Testis (tissue), 2 donors: ENCODE data around the gene ATP12A.

Experiments used
- POLR2A ChIP-seq: fragments of 450-650 bp; IDR thresholded peaks from one replicate; pipeline ENCODE4 v1.6.1; 2017; ENCODE audit warnings: antibody characterized with exemption, mild to moderate bottlenecking, moderate library complexity
- TF ChIP-seq, protein P1 (sequence below), 3 experiments: fragments of 450-650 bp in 2 of 3; fragments of 200-600 bp in 1 of 3; sonication (generic) in 1 of 3; IDR thresholded peaks; one replicate each; pipeline ENCODE4 v1.5.1; 2016 to 2019; ENCODE audit warnings: antibody characterized with exemption in 3 of 3, mild to moderate bottlenecking in 2 of 3, moderate library complexity in 1 of 3

DNA sequence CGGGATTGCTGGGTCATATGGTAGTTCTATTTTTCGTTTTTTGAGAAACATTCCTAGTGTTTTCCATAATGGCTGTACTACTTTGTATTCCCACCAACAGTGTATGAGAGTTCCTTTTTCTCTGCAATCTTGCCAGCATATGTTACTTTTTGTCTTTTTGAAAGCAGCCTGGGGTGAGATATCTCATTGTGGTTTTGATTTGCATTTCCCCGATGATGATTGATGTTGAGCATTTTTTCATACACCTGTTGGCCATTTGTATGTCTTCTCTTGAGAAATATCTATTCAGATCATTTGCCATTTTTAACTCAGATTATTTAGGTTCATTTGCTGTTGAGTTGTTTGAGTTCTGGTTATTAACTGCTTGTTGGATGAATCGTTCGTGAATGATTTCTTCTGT lies 18.5 kb upstream of the ATP12A start:
- TF ChIP-seq, protein P1, sequence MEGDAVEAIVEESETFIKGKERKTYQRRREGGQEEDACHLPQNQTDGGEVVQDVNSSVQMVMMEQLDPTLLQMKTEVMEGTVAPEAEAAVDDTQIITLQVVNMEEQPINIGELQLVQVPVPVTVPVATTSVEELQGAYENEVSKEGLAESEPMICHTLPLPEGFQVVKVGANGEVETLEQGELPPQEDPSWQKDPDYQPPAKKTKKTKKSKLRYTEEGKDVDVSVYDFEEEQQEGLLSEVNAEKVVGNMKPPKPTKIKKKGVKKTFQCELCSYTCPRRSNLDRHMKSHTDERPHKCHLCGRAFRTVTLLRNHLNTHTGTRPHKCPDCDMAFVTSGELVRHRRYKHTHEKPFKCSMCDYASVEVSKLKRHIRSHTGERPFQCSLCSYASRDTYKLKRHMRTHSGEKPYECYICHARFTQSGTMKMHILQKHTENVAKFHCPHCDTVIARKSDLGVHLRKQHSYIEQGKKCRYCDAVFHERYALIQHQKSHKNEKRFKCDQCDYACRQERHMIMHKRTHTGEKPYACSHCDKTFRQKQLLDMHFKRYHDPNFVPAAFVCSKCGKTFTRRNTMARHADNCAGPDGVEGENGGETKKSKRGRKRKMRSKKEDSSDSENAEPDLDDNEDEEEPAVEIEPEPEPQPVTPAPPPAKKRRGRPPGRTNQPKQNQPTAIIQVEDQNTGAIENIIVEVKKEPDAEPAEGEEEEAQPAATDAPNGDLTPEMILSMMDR (IDR thresholded peaks at IDR 0.05): no peak
- no peak for TF ChIP-seq POLR2A
